GM12872 (cell line): ENCODE results near the gene OXT.

ENCODE experiments used
- TF ChIP-seq, protein P1 (sequence below): IDR thresholded peaks from 3 replicates; pipeline ENCODE4 v1.5.1; 2011; ENCODE audit warnings: low read depth, mild to moderate bottlenecking, low read length, moderate library complexity; ENCODE audit not compliant: insufficient read depth

Gene OXT

DNA sequence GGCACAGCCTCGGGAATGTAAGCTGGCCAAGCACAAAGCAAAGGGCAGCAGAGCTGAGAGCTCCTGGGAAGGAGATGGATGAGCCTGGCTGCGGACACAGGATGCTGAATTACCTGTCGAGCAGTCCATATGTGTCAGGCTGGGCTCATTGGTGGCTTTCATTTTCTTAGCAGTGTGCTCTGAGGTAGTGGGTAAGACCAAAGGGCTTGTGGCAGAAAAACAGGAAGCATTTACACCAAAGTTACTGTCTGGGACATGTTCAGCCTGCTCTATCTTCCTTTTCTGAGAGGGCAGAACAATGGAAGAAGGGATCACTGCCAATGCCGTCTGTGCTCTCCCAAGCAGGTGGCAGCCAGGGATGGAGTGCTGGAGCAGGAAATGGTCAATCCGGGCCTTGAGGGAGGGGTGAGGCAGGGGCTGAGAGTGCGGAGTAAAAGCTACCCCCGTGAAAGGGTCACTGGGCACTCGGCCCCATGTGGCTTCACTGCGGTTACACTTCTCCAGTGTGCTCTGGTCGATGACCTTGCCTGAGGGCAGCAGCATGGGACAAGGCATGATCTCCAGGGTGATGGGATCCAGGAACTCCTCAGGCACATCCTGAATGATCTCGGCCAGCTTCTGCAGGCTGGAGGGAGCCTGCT, 50.0 kb downstream of the OXT start:
- TF ChIP-seq, protein P1, sequence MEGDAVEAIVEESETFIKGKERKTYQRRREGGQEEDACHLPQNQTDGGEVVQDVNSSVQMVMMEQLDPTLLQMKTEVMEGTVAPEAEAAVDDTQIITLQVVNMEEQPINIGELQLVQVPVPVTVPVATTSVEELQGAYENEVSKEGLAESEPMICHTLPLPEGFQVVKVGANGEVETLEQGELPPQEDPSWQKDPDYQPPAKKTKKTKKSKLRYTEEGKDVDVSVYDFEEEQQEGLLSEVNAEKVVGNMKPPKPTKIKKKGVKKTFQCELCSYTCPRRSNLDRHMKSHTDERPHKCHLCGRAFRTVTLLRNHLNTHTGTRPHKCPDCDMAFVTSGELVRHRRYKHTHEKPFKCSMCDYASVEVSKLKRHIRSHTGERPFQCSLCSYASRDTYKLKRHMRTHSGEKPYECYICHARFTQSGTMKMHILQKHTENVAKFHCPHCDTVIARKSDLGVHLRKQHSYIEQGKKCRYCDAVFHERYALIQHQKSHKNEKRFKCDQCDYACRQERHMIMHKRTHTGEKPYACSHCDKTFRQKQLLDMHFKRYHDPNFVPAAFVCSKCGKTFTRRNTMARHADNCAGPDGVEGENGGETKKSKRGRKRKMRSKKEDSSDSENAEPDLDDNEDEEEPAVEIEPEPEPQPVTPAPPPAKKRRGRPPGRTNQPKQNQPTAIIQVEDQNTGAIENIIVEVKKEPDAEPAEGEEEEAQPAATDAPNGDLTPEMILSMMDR = no peak
